ENCODE results near the gene GABRR1. TPM values are rescaled to one million over a fixed set of nuclear protein-coding genes. Genes with fewer than 3 reads are reported as not detected.

The GABRR1 gene
- total RNA-seq, 2 donors from 2014 or later, result 0.24 TPM; not detected in 1

- TF ChIP-seq, protein P1, sequence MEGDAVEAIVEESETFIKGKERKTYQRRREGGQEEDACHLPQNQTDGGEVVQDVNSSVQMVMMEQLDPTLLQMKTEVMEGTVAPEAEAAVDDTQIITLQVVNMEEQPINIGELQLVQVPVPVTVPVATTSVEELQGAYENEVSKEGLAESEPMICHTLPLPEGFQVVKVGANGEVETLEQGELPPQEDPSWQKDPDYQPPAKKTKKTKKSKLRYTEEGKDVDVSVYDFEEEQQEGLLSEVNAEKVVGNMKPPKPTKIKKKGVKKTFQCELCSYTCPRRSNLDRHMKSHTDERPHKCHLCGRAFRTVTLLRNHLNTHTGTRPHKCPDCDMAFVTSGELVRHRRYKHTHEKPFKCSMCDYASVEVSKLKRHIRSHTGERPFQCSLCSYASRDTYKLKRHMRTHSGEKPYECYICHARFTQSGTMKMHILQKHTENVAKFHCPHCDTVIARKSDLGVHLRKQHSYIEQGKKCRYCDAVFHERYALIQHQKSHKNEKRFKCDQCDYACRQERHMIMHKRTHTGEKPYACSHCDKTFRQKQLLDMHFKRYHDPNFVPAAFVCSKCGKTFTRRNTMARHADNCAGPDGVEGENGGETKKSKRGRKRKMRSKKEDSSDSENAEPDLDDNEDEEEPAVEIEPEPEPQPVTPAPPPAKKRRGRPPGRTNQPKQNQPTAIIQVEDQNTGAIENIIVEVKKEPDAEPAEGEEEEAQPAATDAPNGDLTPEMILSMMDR (IDR thresholded peaks at IDR 0.05), result no peak
- Histone ChIP-seq H3K9me3 (no peaks in the 10 kb centered on the region), H3K27ac (no peak overlapping the region), H3K4me3 (no peak overlapping the region), H3K4me1 (no peaks in the 10 kb centered on the region), H3K36me3 (no peaks in the 10 kb centered on the region), H3K27me3 (no peaks in the 10 kb centered on the region)
- DNase-seq (ENCODE audit: low spot score), result no peak
These were observed 37.0 kb downstream of the GABRR1 start for GRCh38 chr6:89180112-89180511.

GRCh38 chr6:89173634-89174033, 43.5 kb downstream of the GABRR1 start:
- H3K4me1 ChIP-seq, result no peaks in the 10 kb centered on the region
- TF ChIP-seq, protein P1 (IDR thresholded peaks at IDR 0.05), result no peak
- H3K4me3 ChIP-seq, result no peak overlapping the region
- H3K27ac ChIP-seq, result no peak overlapping the region
- H3K9me3 ChIP-seq, result no peaks in the 10 kb centered on the region
- no peak for DNase-seq (ENCODE audit: low spot score)
- no peaks in the 10 kb centered on the region for H3K27me3 ChIP-seq
- no peaks in the 10 kb centered on the region for H3K36me3 ChIP-seq

DNA sequence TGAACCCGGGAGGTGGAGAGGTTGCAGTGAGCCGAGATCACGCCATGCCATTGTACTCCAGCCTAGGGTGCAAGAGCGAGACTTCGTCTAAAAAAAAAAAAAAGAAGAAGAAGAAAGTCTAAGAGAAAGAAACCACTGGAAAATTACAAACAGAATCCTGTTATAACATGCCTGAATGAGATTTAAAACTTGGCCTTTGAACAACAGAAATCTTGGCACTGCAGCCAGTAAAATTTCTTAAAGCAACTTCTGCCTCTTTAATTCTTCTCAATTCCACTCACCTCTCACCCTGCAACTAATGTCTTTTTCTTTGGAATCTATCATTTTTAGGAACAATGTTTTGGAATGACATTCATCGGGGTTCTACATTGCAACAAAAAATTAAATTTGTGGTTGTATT, 45.0 kb downstream of the GABRR1 start:
- H3K4me3 ChIP-seq, result no peak overlapping the region
- TF ChIP-seq, protein P1 (IDR thresholded peaks at IDR 0.05), result no peak
- no peaks in the 10 kb centered on the region for H3K4me1 ChIP-seq
- H3K27ac ChIP-seq, result no peak overlapping the region
- no peaks in the 10 kb centered on the region for H3K9me3 ChIP-seq
- no peak for DNase-seq (ENCODE audit: low spot score)
- H3K36me3 ChIP-seq, result no peaks in the 10 kb centered on the region
- H3K27me3 ChIP-seq, result no peaks in the 10 kb centered on the region

DNA sequence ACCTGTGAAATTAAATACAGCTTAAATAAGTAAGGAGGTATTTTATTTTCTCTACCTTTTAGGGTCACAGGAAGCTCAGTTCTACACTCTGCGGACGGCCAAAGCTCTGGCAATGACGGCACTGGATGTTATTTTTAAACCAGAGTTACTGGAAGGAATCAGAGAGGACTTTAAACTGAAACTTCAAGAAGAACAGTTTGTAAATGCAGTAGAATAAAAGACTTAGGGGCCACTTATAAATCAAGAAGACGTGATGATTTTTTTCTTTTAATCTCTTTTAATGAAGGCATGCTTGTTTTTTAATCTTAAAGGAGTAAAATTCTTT, 55.1 kb downstream of the GABRR1 start:
- no peaks in the 10 kb centered on the region for H3K27me3 ChIP-seq
- DNase-seq (ENCODE audit: low spot score), result no peak
- H3K36me3 ChIP-seq, result peaks cover 12% of the 10 kb centered on the region

GRCh38 chr6:89161326-89162046, 55.7 kb downstream of the GABRR1 start:
- TF ChIP-seq, protein P1 (IDR thresholded peaks at IDR 0.05), result no peak
- Histone ChIP-seq H3K27me3 (no peaks in the 10 kb centered on the region), H3K4me3 (no peak overlapping the region), H3K9me3 (no peaks in the 10 kb centered on the region), H3K36me3 (peaks cover 12% of the 10 kb centered on the region), H3K4me1 (peaks cover 0 to 17% of the 10 kb centered on the region in 2 donors), H3K27ac (peak overlapping the region; percentile 74 to 87)
- no peak for DNase-seq (ENCODE audit: low spot score)

More for the DNA sequence above, 55.1 kb downstream of the GABRR1 start:
- peaks cover 0 to 17% of the 10 kb centered on the region in 2 donors for H3K4me1 ChIP-seq
- peak overlapping the region; percentile 74 to 87 for H3K27ac ChIP-seq
- no peaks in the 10 kb centered on the region for H3K9me3 ChIP-seq
- TF ChIP-seq, protein P1 (IDR thresholded peaks at IDR 0.05), result no peak
- H3K4me3 ChIP-seq, result no peak overlapping the region
